ENCODE measurements around the gene CEACAM8. TPM values are rescaled to one million over a fixed set of nuclear protein-coding genes. Genes with fewer than 3 reads are reported as not detected.

Gene CEACAM8
- total RNA-seq, 1 experiment from 2014 or later, result not detected

DNA sequence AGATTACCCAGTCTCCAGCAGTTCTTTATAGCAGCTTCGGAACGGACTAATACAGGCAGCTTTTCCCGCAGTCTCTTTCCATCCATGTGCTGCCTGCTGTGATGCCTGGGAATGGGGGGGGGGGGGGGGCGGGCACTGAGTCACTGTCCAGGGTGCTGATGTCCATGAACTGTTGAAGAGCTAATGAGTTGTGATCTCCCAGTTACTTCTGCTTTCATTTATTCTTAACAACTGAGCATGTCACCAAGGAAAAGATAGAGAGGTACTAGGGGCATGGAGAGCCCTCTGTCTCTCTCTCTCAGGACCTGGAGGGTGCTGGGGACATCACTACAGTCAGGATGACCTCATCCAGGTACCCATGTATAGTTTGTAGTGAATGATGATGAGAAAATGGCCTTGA is 46.2 kb downstream of the CEACAM8 start:
- H3K4me2 ChIP-seq (ENCODE audit: low read length), result no peak overlapping the region
- CTCF ChIA-PET, result no interaction called here
- H2AFZ ChIP-seq (ENCODE audit: low read length), result no peak overlapping the region
- TF ChIP-seq EZH2phosphoT487 (IDR thresholded peaks at IDR 0.05; ENCODE audit: borderline replicate concordance, low read length) (no peak), EZH2 (IDR thresholded peaks at IDR 0.05; ENCODE audit: low read length, unreplicated experiment) (no peak)
- TF ChIP-seq, protein P1, sequence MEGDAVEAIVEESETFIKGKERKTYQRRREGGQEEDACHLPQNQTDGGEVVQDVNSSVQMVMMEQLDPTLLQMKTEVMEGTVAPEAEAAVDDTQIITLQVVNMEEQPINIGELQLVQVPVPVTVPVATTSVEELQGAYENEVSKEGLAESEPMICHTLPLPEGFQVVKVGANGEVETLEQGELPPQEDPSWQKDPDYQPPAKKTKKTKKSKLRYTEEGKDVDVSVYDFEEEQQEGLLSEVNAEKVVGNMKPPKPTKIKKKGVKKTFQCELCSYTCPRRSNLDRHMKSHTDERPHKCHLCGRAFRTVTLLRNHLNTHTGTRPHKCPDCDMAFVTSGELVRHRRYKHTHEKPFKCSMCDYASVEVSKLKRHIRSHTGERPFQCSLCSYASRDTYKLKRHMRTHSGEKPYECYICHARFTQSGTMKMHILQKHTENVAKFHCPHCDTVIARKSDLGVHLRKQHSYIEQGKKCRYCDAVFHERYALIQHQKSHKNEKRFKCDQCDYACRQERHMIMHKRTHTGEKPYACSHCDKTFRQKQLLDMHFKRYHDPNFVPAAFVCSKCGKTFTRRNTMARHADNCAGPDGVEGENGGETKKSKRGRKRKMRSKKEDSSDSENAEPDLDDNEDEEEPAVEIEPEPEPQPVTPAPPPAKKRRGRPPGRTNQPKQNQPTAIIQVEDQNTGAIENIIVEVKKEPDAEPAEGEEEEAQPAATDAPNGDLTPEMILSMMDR (conservative IDR thresholded peaks at IDR 0.05; ENCODE audit: low read depth, low read length), result no peak
- H3K4me1 ChIP-seq (ENCODE audit: insufficient read depth, low read length), result peaks cover 8% of the 10 kb centered on the region; the same call in 1 of the 2 replicates
- no peak overlapping the region for H3K9ac ChIP-seq (ENCODE audit: low read length)
- H3K4me3 ChIP-seq (ENCODE audit: low read length), result no peak overlapping the region
- H3K79me2 ChIP-seq (ENCODE audit: low read length), result no peaks in the 10 kb centered on the region
- ATAC-seq (no peak), DNase-seq (no peak)
- intact Hi-C loops (cut with micrococcal nuclease), result no loop called here
- no peaks in the 10 kb centered on the region for H3K36me3 ChIP-seq (ENCODE audit: low read depth, low read length)
- no peak overlapping the region for H3K27ac ChIP-seq (ENCODE audit: low read length)
- H4K20me1 ChIP-seq (ENCODE audit: low read length), result no peaks in the 10 kb centered on the region
- no peaks in the 10 kb centered on the region for H3K27me3 ChIP-seq (ENCODE audit: low read length)
- no peaks in the 10 kb centered on the region for H3K9me3 ChIP-seq (ENCODE audit: low read length)
- POLR2A ChIA-PET (ENCODE audit: unreplicated experiment), result no interaction called here
- H3F3A ChIP-seq (ENCODE audit: low read length, unreplicated experiment), result no peaks in the 10 kb centered on the region
- H3K9me2 ChIP-seq (replicated peaks; ENCODE audit: low read length), result no peaks in the 10 kb centered on the region
- BruUV-seq (replicated peaks), result no TSS peak

DNA sequence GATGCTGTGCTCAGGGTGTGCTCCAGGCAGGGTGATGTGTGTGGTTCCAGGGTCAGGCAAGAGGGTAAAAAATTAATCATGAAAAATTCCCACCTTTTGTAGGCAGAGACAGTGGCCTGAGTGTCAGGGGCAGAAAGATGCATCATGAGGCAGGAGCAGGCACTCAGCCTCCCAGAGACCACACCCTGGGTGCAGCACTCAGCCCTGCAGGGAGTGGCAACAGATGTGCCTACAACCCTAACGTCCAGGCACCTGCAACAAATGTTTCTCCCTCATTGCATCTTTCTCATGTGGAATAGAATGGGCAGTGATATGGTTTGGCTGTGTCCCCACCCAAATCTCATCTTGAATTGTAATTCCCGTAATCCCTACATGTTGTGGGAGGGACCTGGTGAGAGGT is 46.8 kb downstream of the CEACAM8 start:
- Histone ChIP-seq H3K36me3 (ENCODE audit: low read depth, low read length) (no peaks in the 10 kb centered on the region), H3K4me1 (ENCODE audit: insufficient read depth, low read length) (peaks cover 11% of the 10 kb centered on the region; the same call in 1 of the 2 replicates), H3K79me2 (ENCODE audit: low read length) (no peaks in the 10 kb centered on the region), H3K9ac (ENCODE audit: low read length) (no peak overlapping the region), H2AFZ (ENCODE audit: low read length) (no peak overlapping the region), H3K27ac (ENCODE audit: low read length) (no peak overlapping the region), H3K9me2 (replicated peaks; ENCODE audit: low read length) (no peaks in the 10 kb centered on the region), H3K27me3 (ENCODE audit: low read length) (no peaks in the 10 kb centered on the region), H3F3A (ENCODE audit: low read length, unreplicated experiment) (no peaks in the 10 kb centered on the region), H3K9me3 (ENCODE audit: low read length) (no peaks in the 10 kb centered on the region), H3K4me3 (ENCODE audit: low read length) (no peak overlapping the region), H3K4me2 (ENCODE audit: low read length) (no peak overlapping the region), H4K20me1 (ENCODE audit: low read length) (no peaks in the 10 kb centered on the region)
- BruUV-seq (replicated peaks), result no TSS peak
- TF ChIP-seq EZH2 (IDR thresholded peaks at IDR 0.05; ENCODE audit: low read length, unreplicated experiment), result no peak
- TF ChIP-seq, protein P1 (conservative IDR thresholded peaks at IDR 0.05; ENCODE audit: low read depth, low read length), result no peak
- no peak for TF ChIP-seq EZH2phosphoT487 (IDR thresholded peaks at IDR 0.05; ENCODE audit: borderline replicate concordance, low read length)
- DNase-seq (no peak), ATAC-seq (no peak)
- ChIA-PET CTCF (no interaction called here), POLR2A (ENCODE audit: unreplicated experiment) (no interaction called here)
- intact Hi-C loops (cut with micrococcal nuclease), result no loop called here

DNA sequence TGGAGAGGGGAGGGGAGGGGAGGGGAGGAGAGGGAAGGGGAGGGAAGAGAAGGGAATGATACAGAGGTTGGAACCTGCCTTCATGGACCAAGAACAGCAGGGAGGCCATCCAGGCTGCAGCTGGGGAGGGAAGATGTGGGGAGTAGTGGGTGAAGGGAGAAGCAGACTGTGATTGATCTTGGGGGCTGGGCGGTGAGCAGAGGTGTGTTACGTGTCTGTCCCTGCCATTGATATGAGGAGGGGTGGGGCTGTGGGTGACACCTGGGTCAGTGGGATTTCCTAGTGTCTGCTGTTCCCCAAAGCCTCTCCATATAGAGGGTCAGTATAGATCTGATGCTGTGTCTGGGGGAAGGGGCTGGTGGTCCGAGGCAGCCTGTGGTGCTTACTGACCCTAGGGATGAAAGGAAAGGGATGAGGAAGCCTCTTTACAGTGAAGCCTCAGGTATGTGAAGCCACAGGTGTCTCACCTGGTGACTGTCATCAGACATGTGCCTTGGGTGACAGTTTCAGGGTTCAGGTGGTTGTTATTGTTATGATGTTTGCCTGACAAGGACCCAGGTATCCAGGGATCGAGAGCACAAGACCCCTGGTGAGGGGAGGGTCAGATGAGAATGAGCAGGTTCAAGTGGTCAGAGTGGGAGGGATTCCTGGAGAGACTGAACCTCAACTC is 47.8 kb downstream of the CEACAM8 start:
- no peak overlapping the region for H3K27ac ChIP-seq (ENCODE audit: low read length)
- H3K4me2 ChIP-seq (ENCODE audit: low read length), result no peak overlapping the region
- H3K4me1 ChIP-seq (ENCODE audit: insufficient read depth, low read length), result peaks cover 11% of the 10 kb centered on the region; the same call in 1 of the 2 replicates
- H2AFZ ChIP-seq (ENCODE audit: low read length), result no peak overlapping the region
- no peaks in the 10 kb centered on the region for H3K27me3 ChIP-seq (ENCODE audit: low read length)
- H4K20me1 ChIP-seq (ENCODE audit: low read length), result no peaks in the 10 kb centered on the region
- ATAC-seq, result no peak
- H3K9me3 ChIP-seq (ENCODE audit: low read length), result no peaks in the 10 kb centered on the region
- no peak overlapping the region for H3K9ac ChIP-seq (ENCODE audit: low read length)
- H3F3A ChIP-seq (ENCODE audit: low read length, unreplicated experiment), result no peaks in the 10 kb centered on the region
- POLR2A ChIA-PET (ENCODE audit: unreplicated experiment), result no interaction called here
- no peak for TF ChIP-seq EZH2phosphoT487 (IDR thresholded peaks at IDR 0.05; ENCODE audit: borderline replicate concordance, low read length)
- TF ChIP-seq, protein P1 (conservative IDR thresholded peaks at IDR 0.05; ENCODE audit: low read depth, low read length), result no peak
- no peak for TF ChIP-seq EZH2 (IDR thresholded peaks at IDR 0.05; ENCODE audit: low read length, unreplicated experiment)
- H3K9me2 ChIP-seq (replicated peaks; ENCODE audit: low read length), result no peaks in the 10 kb centered on the region
- H3K79me2 ChIP-seq (ENCODE audit: low read length), result no peaks in the 10 kb centered on the region
- CTCF ChIA-PET, result no interaction called here
- no peaks in the 10 kb centered on the region for H3K36me3 ChIP-seq (ENCODE audit: low read depth, low read length)
- DNase-seq, result no peak
- BruUV-seq (replicated peaks), result no TSS peak
- intact Hi-C loops (cut with micrococcal nuclease), result no loop called here
- no peak overlapping the region for H3K4me3 ChIP-seq (ENCODE audit: low read length)

Measured in PC-3 (cell line).